CD8-positive, alpha-beta memory T cell (primary cell): ENCODE results near the gene REEP6. TPM values are rescaled to one million over a fixed set of nuclear protein-coding genes. Genes with fewer than 3 reads are reported as not detected.

Experiments
- CTCF ChIA-PET: fragments of 350-600 bp; sonication (Branson Sonifier 250); formaldehyde crosslinking; loops from one replicate; lab custom pipeline; 2021; ENCODE audit warnings: antibody characterized with exemption; lab: Charles Lee
- POLR2A ChIA-PET: fragments of 350-600 bp; sonication (Branson Sonifier 250); formaldehyde crosslinking; loops from one replicate; lab custom pipeline; 2021; ENCODE audit warnings: antibody characterized with exemption; lab: Charles Lee
- DNase-seq, 5 donors: peaks; one replicate each; pipeline versions ENCODE4 v3.0.0 to v3.0.0-alpha.2; 2020 to 2022; ENCODE audit warnings: mixed read lengths in 1 of 5
- H3K27ac ChIP-seq: one replicate; pipeline ENCODE4 v1.7.0; 2013; ENCODE audit warnings: low read depth, mild to moderate bottlenecking, low read length, moderate library complexity
- H3K27me3 ChIP-seq: 2 replicates; pipeline ENCODE4 v1.7.0; 2013; ENCODE audit warnings: low read length, mild to moderate bottlenecking; ENCODE audit not compliant: insufficient read depth, poor library complexity, severe bottlenecking
- H3K36me3 ChIP-seq: 2 replicates; pipeline ENCODE4 v1.7.0; 2013; ENCODE audit warnings: mild to moderate bottlenecking, low read length, moderate library complexity; ENCODE audit not compliant: insufficient read depth
- H3K4me1 ChIP-seq: 2 replicates; pipeline ENCODE4 v1.7.0; 2013; ENCODE audit warnings: mild to moderate bottlenecking, low read length, moderate library complexity; ENCODE audit not compliant: insufficient read depth
- H3K4me3 ChIP-seq: 2 replicates; pipeline ENCODE4 v1.7.0; 2013; ENCODE audit warnings: mild to moderate bottlenecking, low read length
- H3K9me3 ChIP-seq: 2 replicates; pipeline ENCODE4 v1.7.0; 2013; ENCODE audit warnings: mild to moderate bottlenecking, low read length
- H3K27ac Mint-ChIP-seq, 8 donors: one replicate each; pipeline ENCODE4 v1.8.0; 2020 to 2021; ENCODE audit warnings: mixed read lengths in 8 of 8, mild to moderate bottlenecking in 6 of 8, inconsistent platforms in 3 of 8, moderate library complexity in 3 of 8
- H3K27me3 Mint-ChIP-seq, 2 donors: one replicate each; pipeline ENCODE4 v1.8.0; 2020 to 2021; ENCODE audit warnings: mixed read lengths in 2 of 2, mild to moderate bottlenecking in 1 of 2, moderate library complexity in 1 of 2
- H3K36me3 Mint-ChIP-seq, 3 donors: one replicate each; pipeline ENCODE4 v1.8.0; 2020 to 2021; ENCODE audit warnings: mixed read lengths in 3 of 3, inconsistent platforms in 1 of 3, mild to moderate bottlenecking in 1 of 3
- H3K4me1 Mint-ChIP-seq, 3 donors: one replicate each; pipeline ENCODE4 v1.8.0; 2020 to 2021; ENCODE audit warnings: mixed read lengths in 3 of 3, inconsistent platforms in 1 of 3, mild to moderate bottlenecking in 1 of 3
- H3K4me3 Mint-ChIP-seq, 7 donors: one replicate each; pipeline ENCODE4 v1.8.0; 2020 to 2021; ENCODE audit warnings: mixed read lengths in 7 of 7, mild to moderate bottlenecking in 6 of 7, moderate library complexity in 4 of 7, inconsistent platforms in 2 of 7
- H3K9me3 Mint-ChIP-seq, 5 donors: one replicate each; pipeline ENCODE4 v1.8.0; 2020 to 2022; ENCODE audit warnings: mixed read lengths in 5 of 5, mild to moderate bottlenecking in 3 of 5, moderate library complexity in 2 of 5, inconsistent platforms in 1 of 5
- polyA plus RNA-seq: library from polyadenylated mRNA; unstranded; fragments of 300-500 nt; fragmentation: Illumina TruSeq; gene quantifications from one replicate; pipeline ENCODE4 v1.2.3, GENCODE V29; 2021
- total RNA-seq, 2 experiments: library from RNA; stranded (reverse); gene quantifications; one replicate each; pipeline ENCODE4 v1.2.3, GENCODE V29; 2021

The REEP6 gene
- total and polyA plus RNA-seq, 3 experiments from 2014 or later: 1.8 to 4.5 (median 2.0) TPM

DNA sequence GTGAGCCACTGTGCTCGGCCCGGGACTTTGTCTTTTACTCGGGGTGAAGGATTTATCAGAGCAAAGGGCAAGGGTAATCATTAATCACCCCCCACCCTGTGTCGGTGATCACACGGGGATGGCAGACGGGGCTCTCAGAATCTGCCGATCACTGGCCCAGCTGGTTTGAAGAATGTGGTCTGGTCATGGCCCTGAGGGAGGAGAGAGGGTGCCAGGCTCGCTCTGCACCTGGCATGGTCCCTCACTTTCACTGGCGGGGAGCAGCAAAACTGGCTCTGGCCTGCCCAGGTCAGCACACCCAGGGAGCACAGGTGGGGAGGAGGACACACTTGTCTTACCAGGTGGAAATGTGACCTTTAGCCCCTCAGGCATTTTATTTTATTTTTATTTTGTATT is 10.2 kb downstream of the REEP6 start:
- H3K27ac Mint-ChIP-seq: no peak overlapping the region
- POLR2A ChIA-PET: no interaction called here
- H3K27ac ChIP-seq: no peak overlapping the region
- H3K4me3 ChIP-seq: no peak overlapping the region
- no peaks in the 10 kb centered on the region for H3K36me3 ChIP-seq
- peaks cover 8% of the 10 kb centered on the region for H3K4me1 ChIP-seq
- H3K4me3 Mint-ChIP-seq: no peak overlapping the region
- H3K27me3 Mint-ChIP-seq: peaks cover 10 to 23% of the 10 kb centered on the region in 2 donors
- no peaks in the 10 kb centered on the region for H3K36me3 Mint-ChIP-seq
- CTCF ChIA-PET: interaction anchor here (1.5 kb wide), 1 partner anchor 13 kb away, joined by 3 read pairs; no protein-coding TSS in a partner anchor
- peaks cover 9% of the 10 kb centered on the region for H3K27me3 ChIP-seq
- peaks cover 0 to 6% (median 3%) of the 10 kb centered on the region in 3 donors for H3K4me1 Mint-ChIP-seq
- H3K9me3 ChIP-seq: no peaks in the 10 kb centered on the region
- no peaks in the 10 kb centered on the region for H3K9me3 Mint-ChIP-seq
- no peak for DNase-seq

DNA sequence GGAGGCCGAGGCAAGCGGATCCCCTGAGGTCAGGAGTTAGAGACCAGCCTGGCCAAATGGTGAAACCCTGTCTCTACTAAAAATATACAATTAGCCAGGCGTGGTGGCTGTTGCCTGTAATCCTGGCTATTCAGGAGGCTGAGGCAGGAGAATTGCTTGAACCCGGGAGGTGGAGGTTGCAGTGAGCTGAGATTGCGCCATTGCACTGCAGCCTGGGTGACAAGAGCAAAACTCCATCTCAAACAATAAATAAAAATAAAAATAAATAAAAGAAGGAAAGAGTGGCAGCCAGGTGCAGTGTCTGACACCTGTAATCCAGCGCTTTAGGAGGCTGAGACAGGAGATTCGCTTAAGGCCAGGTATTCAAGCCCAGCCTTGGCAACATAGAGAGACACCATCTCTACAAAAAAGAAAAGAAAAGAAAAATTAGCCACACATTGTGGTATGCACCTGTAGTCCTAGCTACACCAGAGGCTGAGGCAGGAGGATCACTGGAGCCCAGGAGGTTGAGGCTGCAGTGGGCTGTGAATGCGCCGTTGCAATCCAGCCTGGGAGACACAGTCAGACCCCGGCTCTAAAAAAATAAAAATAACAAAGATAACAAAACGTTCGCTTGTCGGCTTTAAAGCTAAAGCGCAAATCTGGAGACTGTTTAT is 11.6 kb downstream of the REEP6 start:
- Mint-ChIP-seq H3K9me3 (no peaks in the 10 kb centered on the region), H3K36me3 (no peaks in the 10 kb centered on the region), H3K27ac (no peak overlapping the region), H3K4me1 (peaks cover 2 to 8% (median 8%) of the 10 kb centered on the region in 3 donors), H3K27me3 (peaks cover 12 to 26% of the 10 kb centered on the region in 2 donors), H3K4me3 (no peak overlapping the region)
- DNase-seq: no peak
- CTCF ChIA-PET: interaction anchor here (0.8 to 1.5 kb wide), 2 partner anchors 12 to 47 kb away, joined by 3 read pairs; no protein-coding TSS in a partner anchor
- POLR2A ChIA-PET: no interaction called here
- Histone ChIP-seq H3K9me3 (no peaks in the 10 kb centered on the region), H3K27me3 (peaks cover 9% of the 10 kb centered on the region), H3K36me3 (no peaks in the 10 kb centered on the region), H3K4me1 (peaks cover 14% of the 10 kb centered on the region), H3K27ac (no peak overlapping the region), H3K4me3 (no peak overlapping the region)

DNA sequence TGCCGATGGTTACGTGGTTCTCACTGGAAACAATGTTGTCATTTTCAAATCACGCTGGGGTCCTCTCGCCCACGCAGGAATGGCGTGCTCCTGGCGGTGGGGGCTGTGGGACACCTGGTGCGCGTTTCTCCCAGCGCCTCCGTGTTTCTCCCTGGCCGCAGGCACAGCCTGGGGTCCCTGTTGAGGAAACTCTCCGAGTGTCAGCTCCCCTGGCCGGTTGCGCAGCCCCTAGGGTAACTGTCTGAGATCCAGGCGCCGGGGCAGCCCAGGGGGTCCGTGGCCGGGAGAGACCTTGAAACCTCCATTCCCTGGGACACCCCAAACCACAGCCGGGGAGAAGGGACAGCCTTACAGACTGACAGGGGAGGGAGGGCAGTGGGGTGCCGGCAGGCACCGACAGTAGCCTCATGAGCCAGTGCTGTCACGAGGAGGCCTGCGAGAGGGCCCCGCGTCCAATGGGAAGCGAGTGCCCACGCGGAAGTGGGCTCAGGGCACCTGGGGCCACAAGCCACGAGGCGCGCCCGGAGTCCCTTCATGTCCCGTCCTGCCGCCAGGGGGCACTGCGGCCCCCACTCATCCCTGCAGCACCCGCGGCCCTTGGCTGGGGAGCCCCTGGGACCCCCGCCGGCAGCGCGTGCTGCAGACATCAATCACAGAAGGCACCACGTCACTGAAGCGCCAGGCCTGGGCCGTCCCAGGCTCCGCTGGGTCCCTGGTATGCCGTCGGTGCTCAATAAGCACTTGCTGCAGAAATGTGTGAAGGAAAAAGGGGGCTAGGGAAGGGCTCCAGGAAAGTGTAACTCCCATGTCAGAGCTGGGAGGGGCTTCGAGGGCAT is 12.3 kb downstream of the REEP6 start:
- peak; percentile 42 to 63 (median 51) for DNase-seq
- peak overlapping the region in 2 of 8 donors; percentile 71 to 76 for H3K27ac Mint-ChIP-seq
- no peak overlapping the region for H3K4me3 ChIP-seq
- H3K9me3 Mint-ChIP-seq: no peaks in the 10 kb centered on the region
- peaks cover 9% of the 10 kb centered on the region for H3K27me3 ChIP-seq
- peaks cover 13 to 29% of the 10 kb centered on the region in 2 donors for H3K27me3 Mint-ChIP-seq
- no peaks in the 10 kb centered on the region for H3K9me3 ChIP-seq
- no peak overlapping the region for H3K27ac ChIP-seq
- H3K36me3 Mint-ChIP-seq: no peaks in the 10 kb centered on the region
- POLR2A ChIA-PET: no interaction called here
- peaks cover 16% of the 10 kb centered on the region for H3K4me1 ChIP-seq
- no peaks in the 10 kb centered on the region for H3K36me3 ChIP-seq
- peaks cover 6 to 13% (median 12%) of the 10 kb centered on the region in 3 donors for H3K4me1 Mint-ChIP-seq
- no peak overlapping the region for H3K4me3 Mint-ChIP-seq
- CTCF ChIA-PET: interaction anchor here (0.8 kb wide), 1 partner anchor 48 kb away, joined by 3 read pairs; no protein-coding TSS in a partner anchor

DNA sequence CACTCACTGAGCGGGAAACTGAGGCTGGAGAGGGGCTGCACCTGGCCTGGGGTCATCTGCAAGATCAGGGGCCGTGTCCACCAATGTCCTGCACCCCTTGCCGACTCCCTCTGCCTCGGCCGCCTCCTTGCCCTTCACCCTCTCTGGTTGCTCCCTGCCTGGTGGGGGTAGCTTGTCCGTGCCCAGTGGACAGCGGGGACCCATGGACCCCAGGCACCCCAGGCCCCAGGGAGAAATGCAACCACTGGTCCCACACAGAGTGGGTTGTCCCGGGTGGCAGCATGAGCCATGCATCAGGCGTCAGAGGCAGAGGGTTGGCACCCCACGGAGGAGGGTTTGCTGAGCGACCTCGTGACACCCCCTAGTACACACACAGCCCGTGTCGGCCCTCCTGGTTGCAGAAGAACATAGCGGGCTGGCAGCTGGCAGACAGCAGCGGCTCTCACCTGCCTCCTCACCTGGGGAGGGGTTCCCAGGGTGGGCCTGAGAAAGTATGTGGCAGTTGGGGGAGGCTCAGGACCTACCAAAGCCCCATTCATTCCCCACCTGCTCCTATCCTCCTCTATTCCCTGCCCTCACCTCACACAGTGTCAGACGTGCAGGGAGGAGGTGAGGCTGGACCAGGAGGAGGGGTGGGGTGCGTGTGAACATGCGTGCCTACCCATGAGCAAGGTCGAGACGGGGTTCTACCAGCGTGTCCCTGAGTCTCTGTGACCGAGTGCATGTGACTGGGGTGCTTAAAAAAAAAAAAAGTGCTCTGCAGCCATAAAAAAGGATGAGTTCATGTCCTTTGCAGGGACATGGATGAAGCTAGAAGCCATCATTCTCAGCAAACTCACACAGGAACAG is 13.2 kb downstream of the REEP6 start:
- CTCF ChIA-PET: interaction anchor here (0.6 kb wide), 1 partner anchor 14 kb away, joined by 3 read pairs; no protein-coding TSS in a partner anchor
- no peak for DNase-seq
- POLR2A ChIA-PET: interaction anchor here (0.7 kb wide), 1 partner anchor 26 kb away, joined by 3 read pairs; no protein-coding TSS in a partner anchor
- no peak overlapping the region for H3K4me3 ChIP-seq
- peaks cover 9% of the 10 kb centered on the region for H3K27me3 ChIP-seq
- no peak overlapping the region for H3K27ac ChIP-seq
- Mint-ChIP-seq H3K27me3 (peaks cover 16 to 33% of the 10 kb centered on the region in 2 donors), H3K27ac (peak overlapping the region in 2 of 8 donors; percentile 71 to 76), H3K9me3 (no peaks in the 10 kb centered on the region), H3K36me3 (no peaks in the 10 kb centered on the region), H3K4me1 (peaks cover 6 to 16% (median 14%) of the 10 kb centered on the region in 3 donors), H3K4me3 (no peak overlapping the region)
- no peaks in the 10 kb centered on the region for H3K9me3 ChIP-seq
- H3K4me1 ChIP-seq: peaks cover 16% of the 10 kb centered on the region
- no peaks in the 10 kb centered on the region for H3K36me3 ChIP-seq

DNA sequence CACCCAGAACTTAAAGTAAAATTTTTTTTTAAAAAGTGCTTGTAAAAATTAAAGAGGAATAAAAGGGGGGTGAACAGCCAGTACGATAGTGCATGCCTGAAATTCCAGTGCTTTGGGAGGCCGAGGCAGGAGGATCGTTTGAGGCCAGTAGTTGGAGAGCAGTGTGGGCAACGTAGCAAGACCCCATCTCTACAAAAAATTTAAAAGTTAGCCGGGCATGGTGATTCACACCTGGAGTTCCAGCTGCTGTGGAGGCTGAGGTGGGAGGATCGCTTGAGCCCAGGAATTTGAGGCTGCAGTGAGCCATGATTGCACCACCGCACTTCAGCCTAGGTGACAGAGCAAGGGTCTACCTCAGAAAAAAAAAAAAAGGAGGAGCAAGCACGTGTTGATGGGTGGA is 14.0 kb downstream of the REEP6 start:
- ChIA-PET CTCF (interaction anchor here (0.6 to 1.4 kb wide), 2 partner anchors 14 to 321 kb away, joined by 3 read pairs; no protein-coding TSS in a partner anchor), POLR2A (interaction anchor here (0.7 kb wide), 1 partner anchor 27 kb away, joined by 3 read pairs; no protein-coding TSS in a partner anchor)
- Histone ChIP-seq H3K4me1 (peaks cover 16% of the 10 kb centered on the region), H3K27ac (no peak overlapping the region), H3K4me3 (no peak overlapping the region), H3K9me3 (no peaks in the 10 kb centered on the region), H3K36me3 (no peaks in the 10 kb centered on the region), H3K27me3 (peaks cover 9% of the 10 kb centered on the region)
- H3K36me3 Mint-ChIP-seq: no peaks in the 10 kb centered on the region
- H3K27ac Mint-ChIP-seq: peak overlapping the region in 1 of 8 donors; percentile 64
- no peak overlapping the region for H3K4me3 Mint-ChIP-seq
- peaks cover 16 to 37% of the 10 kb centered on the region in 2 donors for H3K27me3 Mint-ChIP-seq
- H3K9me3 Mint-ChIP-seq: no peaks in the 10 kb centered on the region
- no peak for DNase-seq
- H3K4me1 Mint-ChIP-seq: peaks cover 11 to 18% (median 16%) of the 10 kb centered on the region in 3 donors

DNA sequence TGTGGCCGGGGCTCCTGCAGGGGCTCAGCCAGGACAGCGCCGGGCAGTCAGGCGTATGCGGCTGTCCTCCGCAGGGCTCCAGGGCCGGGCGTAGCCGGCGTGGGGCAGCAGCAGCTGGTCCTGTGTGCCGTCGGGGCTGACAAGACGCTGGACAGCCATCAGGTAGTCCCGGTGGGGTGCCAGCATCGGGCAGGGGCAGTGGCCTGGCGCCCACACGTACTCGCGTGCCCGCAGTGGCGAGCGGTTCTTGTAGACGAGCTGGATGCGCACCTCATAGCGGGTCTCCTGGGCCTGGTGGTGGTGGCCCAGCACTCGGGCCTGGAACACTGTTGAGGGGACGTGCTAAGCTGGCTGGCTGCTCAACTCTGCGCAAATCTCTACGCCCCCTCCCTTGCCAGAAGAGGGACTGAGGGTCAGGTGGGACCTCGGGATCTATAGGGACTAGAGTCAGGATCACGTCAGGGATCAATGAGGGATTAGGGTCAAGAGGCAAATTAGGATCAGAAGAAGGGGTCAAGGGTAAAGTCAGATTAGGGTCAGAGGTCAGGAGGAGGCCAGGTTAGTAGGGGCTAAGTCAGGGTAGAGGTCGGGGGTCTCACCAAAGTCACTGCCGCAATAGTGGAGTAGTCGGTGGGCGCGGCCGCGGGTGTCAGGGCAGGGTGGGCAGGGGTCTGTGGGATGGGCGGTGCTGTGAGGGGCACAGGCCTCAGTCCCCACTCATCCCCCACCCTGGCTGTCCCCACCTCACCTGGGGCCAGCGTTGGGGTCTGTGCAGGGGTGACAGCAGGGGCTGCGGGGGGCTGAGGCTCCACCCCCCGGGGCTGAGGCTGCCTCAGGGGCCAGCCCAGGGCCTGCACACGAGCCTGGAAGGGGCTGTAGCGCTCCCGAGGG is 15.3 kb downstream of the REEP6 start:
- Mint-ChIP-seq H3K4me1 (peaks cover 12 to 20% (median 16%) of the 10 kb centered on the region in 3 donors), H3K9me3 (no peaks in the 10 kb centered on the region), H3K27ac (peak overlapping the region in 1 of 8 donors; percentile 26), H3K27me3 (peaks cover 16 to 41% of the 10 kb centered on the region in 2 donors), H3K36me3 (no peaks in the 10 kb centered on the region), H3K4me3 (no peak overlapping the region)
- CTCF ChIA-PET: interaction anchor here (1.4 kb wide), 1 partner anchor 320 kb away, joined by 3 read pairs; no protein-coding TSS in a partner anchor
- H3K4me3 ChIP-seq: no peak overlapping the region
- H3K9me3 ChIP-seq: no peaks in the 10 kb centered on the region
- H3K27ac ChIP-seq: peak overlapping the region; percentile 80
- DNase-seq: no peak
- POLR2A ChIA-PET: interaction anchor here (0.8 kb wide), 1 partner anchor 15 kb away, joined by 3 read pairs; the partner anchor contains the start of gene REEP6
- H3K4me1 ChIP-seq: peaks cover 16% of the 10 kb centered on the region
- peaks cover 9% of the 10 kb centered on the region for H3K27me3 ChIP-seq
- no peaks in the 10 kb centered on the region for H3K36me3 ChIP-seq
